Spleen (tissue), 11 donors: Measurements from ENCODE around the gene LTN1. TPM values are rescaled to one million over a fixed set of nuclear protein-coding genes. Genes with fewer than 3 reads are reported as not detected.
"Not testable (repeated sequence)": the region's sequence is repeated elsewhere in the genome, so short reads cannot be mapped to it uniquely, and the experiment has no call there.

Experiments
- DNase-seq: peaks from one replicate; pipeline ENCODE4 v3.0.0-alpha.2; 2020
- H3K27ac ChIP-seq, 8 donors: fragments of 200-600 bp; sonication (generic) in 7 of 8; 1 replicate in 4 of 8; 2 replicates in 4 of 8; pipeline versions ENCODE4 v1.5.0 to v1.8.0; 2016 to 2021; ENCODE audit warnings: inconsistent platforms in 4 of 8, mild to moderate bottlenecking in 4 of 8, moderate library complexity in 1 of 8
- H3K27me3 ChIP-seq, 7 donors: fragments of 200-600 bp; sonication (generic) in 6 of 7; replicated peaks in 1 of 7; 1 replicate in 4 of 7; 2 replicates in 3 of 7; pipeline versions ENCODE4 v1.5.0 to v1.8.0; 2016 to 2021; ENCODE audit warnings: inconsistent platforms in 3 of 7, mild to moderate bottlenecking in 1 of 7
- H3K36me3 ChIP-seq, 6 donors: fragments of 200-600 bp; sonication (generic) in 5 of 6; 1 replicate in 4 of 6; 2 replicates in 2 of 6; pipeline versions ENCODE4 v1.5.0 to v1.8.0; 2016 to 2021; ENCODE audit warnings: inconsistent platforms in 2 of 6
- H3K4me1 ChIP-seq, 6 donors: fragments of 200-600 bp; sonication (generic) in 5 of 6; 1 replicate in 3 of 6; 2 replicates in 3 of 6; pipeline versions ENCODE4 v1.5.0 to v1.8.0; 2016 to 2021; ENCODE audit warnings: inconsistent platforms in 3 of 6
- H3K4me3 ChIP-seq, 8 donors: fragments of 200-600 bp; sonication (generic) in 7 of 8; 1 replicate in 4 of 8; 2 replicates in 4 of 8; pipeline versions ENCODE4 v1.5.0 to v1.8.0; 2016 to 2021; ENCODE audit warnings: inconsistent platforms in 4 of 8, mild to moderate bottlenecking in 4 of 8, moderate library complexity in 2 of 8
- H3K9me3 ChIP-seq, 8 donors: fragments of 200-600 bp; sonication (generic) in 7 of 8; 1 replicate in 4 of 8; 2 replicates in 4 of 8; pipeline versions ENCODE4 v1.5.0 to v1.8.0; 2016 to 2021; ENCODE audit warnings: inconsistent platforms in 4 of 8
- POLR2A ChIP-seq, 3 donors: fragments of 450-650 bp; IDR thresholded peaks; one replicate each; pipeline ENCODE4 v1.5.1; 2017; ENCODE audit warnings: antibody characterized with exemption in 3 of 3, mild to moderate bottlenecking in 1 of 3
- POLR2AphosphoS5 ChIP-seq, 3 donors: sonication (generic); formaldehyde crosslinking; IDR thresholded peaks; one replicate each; pipeline ENCODE4 v1.5.1; 2017; ENCODE audit warnings: antibody characterized with exemption in 3 of 3
- WGBS, 5 donors: extraction: QIAGEN DNeasy Blood & Tissue Kit in 3 of 5; methylation state at CpG; one replicate each; pipeline versions ENCODE4 v1.1.5 to v1.1.7; 2013 to 2018; 5-methylcytosine and 5-hydroxymethylcytosine counted together
- intact Hi-C: fragments of 100-400 bp; cut with DNase I; formaldehyde crosslinking; loops from one replicate; pipeline ENCODE4 v1.15.0; 2023; ENCODE audit warnings: low total_unique reads
- polyA plus RNA-seq, 3 donors: library from polyadenylated mRNA; stranded (reverse); fragments of 200-250 nt; gene quantifications; one replicate each; pipeline ENCODE4 v1.2.1, GENCODE V29; 2013
- total RNA-seq, 7 donors: library from RNA; depleted of rRNA in 3 of 7; stranded (reverse); fragments of >200 nt in 3 of 7; fragmentation: NEBNext Ultra II Directional in 4 of 7; extraction: Animal tissue kit (Norgen Biotek cat#: 25700) in 4 of 7; gene quantifications; one replicate each; pipeline versions ENCODE4 v1.1.0 to v1.2.1, GENCODE V29; 2016 to 2021
- TF ChIP-seq, protein P1 (sequence below), 11 experiments: fragments of 200-600 bp in 7 of 11; fragments of 450-650 bp in 4 of 11; sonication (generic) in 4 of 11; IDR thresholded peaks in 8 of 11; conservative IDR thresholded peaks in 3 of 11; 1 replicate in 7 of 11; 2 replicates in 4 of 11; pipeline versions ENCODE4 v1.4.0 to v1.8.0; 2016 to 2021; ENCODE audit warnings: antibody characterized with exemption in 11 of 11, inconsistent platforms in 4 of 11, mild to moderate bottlenecking in 1 of 11
- donor health status: healthy with polysubstance abuse.
- donor health status: DM: no; HTN: no; CAD: no; lungs with moderate emphysema.
- donor health status: DM: no; HTN: no; CAD: no.
- donor health status: Bipolar disorder and iron deficiency.
- donor health status: healthy.
- donor health status: DM: no; HTN: no; CAD: no.
- donor health status: DM: yes; HTN: yes; CAD: no.

The LTN1 gene
- total and polyA plus RNA-seq, 10 donors = 4.6 to 37.3 (median 28.7) TPM

DNA sequence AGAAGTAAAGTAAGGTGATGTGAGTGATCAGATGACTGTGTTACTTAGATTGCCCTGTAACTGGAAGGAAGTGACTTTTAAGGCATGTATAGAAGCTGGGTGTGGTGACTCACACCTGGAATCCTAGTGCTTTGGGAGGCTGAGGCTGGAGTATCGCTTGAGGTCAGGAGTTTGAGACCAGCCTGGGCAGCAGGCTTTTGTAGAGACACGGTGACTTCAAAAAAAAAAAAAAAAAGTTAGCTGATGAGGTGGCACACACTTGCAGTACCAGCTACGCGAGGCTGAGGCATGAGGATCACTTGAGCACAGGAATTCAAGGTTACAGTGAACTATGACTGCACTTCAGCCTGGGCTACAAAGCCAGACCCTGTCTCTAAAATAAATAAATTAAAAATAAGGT is 29.5 kb upstream of the LTN1 start:
- no peaks in the 10 kb centered on the region for H3K36me3 ChIP-seq
- intact Hi-C loops = no loop called here
- H3K27ac ChIP-seq = peak overlapping the region in 5 of 8 donors; percentile 38 to 96 (median 46)
- H3K9me3 ChIP-seq = no peaks in the 10 kb centered on the region
- WGBS, 5 donors = 75 to 86% (median 83%) methylated on average over 4 of the region's 4 CpGs
- H3K4me1 ChIP-seq = peaks cover 23 to 76% (median 58%) of the 10 kb centered on the region in 6 donors
- H3K27me3 ChIP-seq = no peaks in the 10 kb centered on the region
- no peak for DNase-seq
- no peak overlapping the region for H3K4me3 ChIP-seq
- TF ChIP-seq POLR2A (IDR thresholded peaks at IDR 0.05) = no peak
- no peak for TF ChIP-seq POLR2AphosphoS5 (IDR thresholded peaks at IDR 0.05)
- TF ChIP-seq, protein P1, sequence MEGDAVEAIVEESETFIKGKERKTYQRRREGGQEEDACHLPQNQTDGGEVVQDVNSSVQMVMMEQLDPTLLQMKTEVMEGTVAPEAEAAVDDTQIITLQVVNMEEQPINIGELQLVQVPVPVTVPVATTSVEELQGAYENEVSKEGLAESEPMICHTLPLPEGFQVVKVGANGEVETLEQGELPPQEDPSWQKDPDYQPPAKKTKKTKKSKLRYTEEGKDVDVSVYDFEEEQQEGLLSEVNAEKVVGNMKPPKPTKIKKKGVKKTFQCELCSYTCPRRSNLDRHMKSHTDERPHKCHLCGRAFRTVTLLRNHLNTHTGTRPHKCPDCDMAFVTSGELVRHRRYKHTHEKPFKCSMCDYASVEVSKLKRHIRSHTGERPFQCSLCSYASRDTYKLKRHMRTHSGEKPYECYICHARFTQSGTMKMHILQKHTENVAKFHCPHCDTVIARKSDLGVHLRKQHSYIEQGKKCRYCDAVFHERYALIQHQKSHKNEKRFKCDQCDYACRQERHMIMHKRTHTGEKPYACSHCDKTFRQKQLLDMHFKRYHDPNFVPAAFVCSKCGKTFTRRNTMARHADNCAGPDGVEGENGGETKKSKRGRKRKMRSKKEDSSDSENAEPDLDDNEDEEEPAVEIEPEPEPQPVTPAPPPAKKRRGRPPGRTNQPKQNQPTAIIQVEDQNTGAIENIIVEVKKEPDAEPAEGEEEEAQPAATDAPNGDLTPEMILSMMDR (IDR thresholded peaks at IDR 0.05 in 8 of 11, conservative IDR thresholded peaks at IDR 0.05 in 3 of 11) = no peak

DNA sequence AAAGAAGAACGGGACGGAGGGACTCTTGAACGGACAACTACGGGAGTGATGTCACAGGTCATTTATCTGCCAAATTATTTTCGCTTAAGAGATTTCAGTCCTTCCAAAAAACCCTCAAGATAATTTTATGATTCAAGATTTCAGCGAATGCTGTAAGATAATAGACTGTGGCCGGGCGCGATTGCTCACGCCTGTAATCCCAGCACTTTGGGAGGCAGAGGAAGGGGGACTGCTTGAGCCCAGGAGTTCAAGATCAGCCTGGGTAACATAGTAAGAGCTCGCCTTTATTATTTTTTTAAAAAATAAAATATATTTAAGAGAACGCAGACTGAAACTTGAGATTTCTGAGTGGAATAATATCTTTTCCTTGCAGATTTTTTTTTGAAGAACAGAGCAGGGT is 25.9 kb upstream of the LTN1 start:
- no peak for DNase-seq
- Histone ChIP-seq H3K36me3 (no peaks in the 10 kb centered on the region), H3K9me3 (no peaks in the 10 kb centered on the region), H3K27ac (peak overlapping the region; percentile 69 to 92 (median 87)), H3K27me3 (no peaks in the 10 kb centered on the region), H3K4me1 (peaks cover 9 to 53% (median 33%) of the 10 kb centered on the region in 6 donors), H3K4me3 (peak overlapping the region; percentile 65 to 99 (median 94))
- intact Hi-C loops = no loop called here
- TF ChIP-seq, protein P1 (IDR thresholded peaks at IDR 0.05 in 8 of 11, conservative IDR thresholded peaks at IDR 0.05 in 3 of 11) = no peak
- TF ChIP-seq POLR2A (IDR thresholded peaks at IDR 0.05) = no peak
- TF ChIP-seq POLR2AphosphoS5 (IDR thresholded peaks at IDR 0.05) = no peak
- WGBS, 5 donors = 15 to 36% (median 22%) methylated on average over 12 of the region's 12 CpGs

DNA sequence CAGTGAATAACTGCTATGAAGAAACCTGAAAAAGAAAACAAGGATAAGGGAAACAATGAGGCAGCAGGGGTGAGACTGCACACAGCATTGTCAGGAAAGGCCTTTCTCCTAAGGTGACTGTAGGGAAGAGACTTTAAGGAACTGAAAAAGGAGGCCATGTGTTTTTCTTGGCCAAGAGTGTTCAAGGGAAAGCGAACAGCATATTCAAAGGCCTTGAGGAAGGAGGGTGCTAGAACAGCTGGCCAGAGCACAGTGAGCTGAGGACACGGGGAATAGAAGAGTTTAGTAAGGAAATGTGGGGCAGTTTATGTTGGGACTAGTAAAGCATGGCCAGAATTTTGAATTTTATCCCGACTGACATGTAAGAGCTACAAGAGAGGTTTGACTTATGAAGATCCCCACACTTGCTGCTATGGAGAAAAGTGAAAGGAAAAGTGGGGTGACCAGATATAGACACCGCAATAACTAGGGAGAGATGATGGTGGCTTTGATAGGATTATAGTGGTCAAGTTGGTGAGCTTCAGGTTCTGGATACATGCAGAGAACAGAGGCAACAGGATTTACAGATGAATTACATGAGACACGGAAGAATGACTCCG is 25.1 kb upstream of the LTN1 start:
- DNase-seq = no peak
- TF ChIP-seq POLR2A (IDR thresholded peaks at IDR 0.05) = no peak
- no peak for TF ChIP-seq POLR2AphosphoS5 (IDR thresholded peaks at IDR 0.05)
- TF ChIP-seq, protein P1 (IDR thresholded peaks at IDR 0.05 in 8 of 11, conservative IDR thresholded peaks at IDR 0.05 in 3 of 11) = no peak
- H3K27me3 ChIP-seq = no peaks in the 10 kb centered on the region
- no peaks in the 10 kb centered on the region for H3K36me3 ChIP-seq
- intact Hi-C loops = no loop called here
- H3K4me3 ChIP-seq = peak overlapping the region in 7 of 8 donors; percentile 65 to 99 (median 93)
- H3K9me3 ChIP-seq = no peaks in the 10 kb centered on the region
- peaks cover 9 to 44% (median 28%) of the 10 kb centered on the region in 6 donors for H3K4me1 ChIP-seq
- H3K27ac ChIP-seq = peak overlapping the region in 4 of 8 donors; percentile 4 to 92 (median 90)
- 66 to 82% (median 76%) methylated on average over 6 of the region's 6 CpGs for WGBS, 5 donors

DNA sequence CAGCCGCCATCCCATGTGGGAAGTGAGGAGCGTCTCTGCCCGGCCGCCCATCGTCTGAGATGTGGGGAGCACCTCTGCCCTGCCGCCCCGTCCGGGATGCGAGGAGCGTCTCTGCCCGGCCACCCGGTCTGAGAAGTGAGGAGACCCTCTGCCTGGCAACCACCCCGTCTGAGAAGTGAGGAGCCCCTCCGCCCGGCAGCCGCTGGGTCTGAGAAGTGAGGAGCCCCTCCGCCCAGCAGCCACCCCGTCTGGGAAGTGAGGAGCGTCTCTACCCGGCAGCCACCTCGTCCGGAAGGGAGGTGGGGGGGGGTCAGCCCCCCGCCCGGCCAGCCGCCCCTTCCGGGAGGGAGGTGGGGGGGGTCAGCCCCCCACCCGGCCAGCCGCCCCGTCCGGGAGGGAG is 18.6 kb upstream of the LTN1 start:
- H3K27me3 ChIP-seq, intact Hi-C loops, H3K4me3 ChIP-seq, H3K9me3 ChIP-seq, H3K4me1 ChIP-seq, H3K27ac ChIP-seq, DNase-seq: not testable (repeated sequence)
- H3K36me3 ChIP-seq = peaks cover 0 to 31% (median 12%) of the 10 kb centered on the region in 6 donors
- 92 to 100% (median 98%) methylated on average over 1 to 27 of the region's 30 CpGs for WGBS, 5 donors
